Body of pancreas (tissue), 4 donors: Measurements from ENCODE around the gene SCGB2A2.

ENCODE experiments used
- CTCF ChIP-seq, 7 experiments: fragments of 450-650 bp in 4 of 7; fragments of 200-600 bp in 3 of 7; sonication (generic) in 3 of 7; IDR thresholded peaks; one replicate each; pipeline ENCODE4 v1.5.1; 2016 to 2019; ENCODE audit warnings: antibody characterized with exemption in 7 of 7
- POLR2A ChIP-seq, 3 donors: fragments of 450-650 bp; IDR thresholded peaks; one replicate each; pipeline ENCODE4 v1.6.1; 2016; ENCODE audit warnings: antibody characterized with exemption in 3 of 3, mild to moderate bottlenecking in 2 of 3

GRCh38 chr11:62273284-62273683 is 3.3 kb downstream of the SCGB2A2 start:
- TF ChIP-seq CTCF (IDR thresholded peaks at IDR 0.05) (no peak), POLR2A (IDR thresholded peaks at IDR 0.05) (no peak)
